Astrocyte of the cerebellum (primary cell): ENCODE measurements around the gene ARPC4.
A peak's percentile ranks its signal among the peaks of the same experiment; 100 is the strongest.

Source experiments
- DNase-seq: peaks from one replicate; pipeline ENCODE4 v3.0.0-alpha.2; 2011; ENCODE audit warnings: low read depth
- H3K4me3 ChIP-seq: 2 replicates; pipeline ENCODE4 v1.5.1; 2011; ENCODE audit warnings: mild to moderate bottlenecking, low read depth, low read length, moderate library complexity
- in situ Hi-C: cut with HindIII; loops from 2 replicates; pipeline ENCODE4 v1.10.0; 2017; ENCODE audit warnings: low sequenced_read_pairs
- TF ChIP-seq, protein P1 (sequence below): IDR thresholded peaks from 2 replicates; pipeline ENCODE4 v1.5.1; 2012; ENCODE audit warnings: low read length, low read depth, moderate library complexity, mild to moderate bottlenecking; ENCODE audit errors: missing control alignments

ARPC4 gene

GRCh38 chr3:9820946-9821345, 28.1 kb downstream of the ARPC4 start:
- no peak overlapping the region for H3K4me3 ChIP-seq
- in situ Hi-C loops = no loop called here
- TF ChIP-seq, protein P1, sequence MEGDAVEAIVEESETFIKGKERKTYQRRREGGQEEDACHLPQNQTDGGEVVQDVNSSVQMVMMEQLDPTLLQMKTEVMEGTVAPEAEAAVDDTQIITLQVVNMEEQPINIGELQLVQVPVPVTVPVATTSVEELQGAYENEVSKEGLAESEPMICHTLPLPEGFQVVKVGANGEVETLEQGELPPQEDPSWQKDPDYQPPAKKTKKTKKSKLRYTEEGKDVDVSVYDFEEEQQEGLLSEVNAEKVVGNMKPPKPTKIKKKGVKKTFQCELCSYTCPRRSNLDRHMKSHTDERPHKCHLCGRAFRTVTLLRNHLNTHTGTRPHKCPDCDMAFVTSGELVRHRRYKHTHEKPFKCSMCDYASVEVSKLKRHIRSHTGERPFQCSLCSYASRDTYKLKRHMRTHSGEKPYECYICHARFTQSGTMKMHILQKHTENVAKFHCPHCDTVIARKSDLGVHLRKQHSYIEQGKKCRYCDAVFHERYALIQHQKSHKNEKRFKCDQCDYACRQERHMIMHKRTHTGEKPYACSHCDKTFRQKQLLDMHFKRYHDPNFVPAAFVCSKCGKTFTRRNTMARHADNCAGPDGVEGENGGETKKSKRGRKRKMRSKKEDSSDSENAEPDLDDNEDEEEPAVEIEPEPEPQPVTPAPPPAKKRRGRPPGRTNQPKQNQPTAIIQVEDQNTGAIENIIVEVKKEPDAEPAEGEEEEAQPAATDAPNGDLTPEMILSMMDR = peak; percentile 61
- DNase-seq = no peak

DNA sequence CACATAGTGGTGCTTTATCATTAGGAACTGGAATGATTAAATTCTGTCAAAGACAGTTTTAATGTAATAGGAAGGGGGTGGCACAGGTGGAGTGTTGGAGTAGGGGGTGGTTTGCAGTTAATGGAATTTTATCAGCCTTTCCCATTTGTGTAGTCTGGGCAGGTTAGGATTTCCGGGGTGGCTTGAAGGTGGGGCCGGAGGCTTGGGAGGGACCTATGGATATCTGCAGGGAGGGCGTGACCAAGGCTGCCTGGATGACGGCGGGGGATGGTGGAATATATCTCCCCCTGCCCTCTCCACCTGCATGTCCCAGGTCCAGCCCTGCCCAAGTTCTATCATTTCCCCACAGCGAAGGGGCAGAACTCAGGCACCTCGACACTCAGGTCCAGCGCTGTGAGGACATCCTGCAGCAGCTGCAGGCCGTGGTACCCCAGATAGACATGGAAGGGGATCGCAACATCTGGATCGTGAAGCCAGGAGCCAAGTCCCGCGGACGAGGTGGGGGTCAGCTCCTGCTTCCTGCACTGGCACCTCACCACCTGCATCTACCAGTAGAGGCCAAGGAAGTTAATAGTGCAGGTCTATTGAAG, 32.7 kb downstream of the ARPC4 start:
- TF ChIP-seq, protein P1 = no peak
- in situ Hi-C loops = no loop called here
- no peak for DNase-seq
- H3K4me3 ChIP-seq = no peak overlapping the region

DNA sequence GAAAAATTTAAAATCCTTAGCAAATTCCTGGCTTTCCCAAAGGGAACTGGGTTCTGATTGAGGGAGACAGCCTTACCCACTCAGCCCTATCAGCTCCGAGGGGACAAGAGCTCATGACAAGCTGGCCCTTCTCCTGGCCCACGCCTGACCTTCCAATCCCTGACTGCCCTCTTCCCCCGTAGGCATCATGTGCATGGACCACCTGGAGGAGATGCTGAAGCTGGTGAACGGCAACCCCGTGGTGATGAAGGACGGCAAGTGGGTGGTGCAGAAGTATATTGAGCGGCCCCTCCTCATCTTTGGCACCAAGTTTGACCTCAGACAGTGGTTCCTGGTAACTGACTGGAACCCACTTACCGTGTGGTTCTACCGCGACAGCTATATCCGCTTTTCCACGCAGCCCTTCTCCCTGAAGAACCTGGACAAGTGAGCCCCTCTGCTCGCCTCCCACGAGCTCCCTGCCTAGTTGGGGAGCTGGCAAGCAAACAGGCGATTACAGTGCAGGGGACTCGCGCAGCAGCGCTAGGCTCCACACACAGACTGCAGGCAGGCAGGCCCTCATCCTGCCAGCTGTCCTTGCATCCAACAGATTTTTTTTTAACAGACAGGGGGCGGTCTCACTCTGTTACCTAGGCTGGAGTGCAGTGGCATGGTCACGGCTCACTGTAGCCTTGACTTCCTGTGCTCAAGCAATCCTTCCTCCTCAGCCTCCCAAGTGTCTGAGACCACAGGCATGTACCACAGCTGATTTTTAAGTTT, 34.1 kb downstream of the ARPC4 start:
- in situ Hi-C loops = no loop called here
- TF ChIP-seq, protein P1 = peak; percentile 19
- DNase-seq = no peak
- no peak overlapping the region for H3K4me3 ChIP-seq

GRCh38 chr3:9828801-9829755, 36.2 kb downstream of the ARPC4 start:
- no peak overlapping the region for H3K4me3 ChIP-seq
- TF ChIP-seq, protein P1 = no peak
- no peak for DNase-seq
- in situ Hi-C loops = no loop called here

DNA sequence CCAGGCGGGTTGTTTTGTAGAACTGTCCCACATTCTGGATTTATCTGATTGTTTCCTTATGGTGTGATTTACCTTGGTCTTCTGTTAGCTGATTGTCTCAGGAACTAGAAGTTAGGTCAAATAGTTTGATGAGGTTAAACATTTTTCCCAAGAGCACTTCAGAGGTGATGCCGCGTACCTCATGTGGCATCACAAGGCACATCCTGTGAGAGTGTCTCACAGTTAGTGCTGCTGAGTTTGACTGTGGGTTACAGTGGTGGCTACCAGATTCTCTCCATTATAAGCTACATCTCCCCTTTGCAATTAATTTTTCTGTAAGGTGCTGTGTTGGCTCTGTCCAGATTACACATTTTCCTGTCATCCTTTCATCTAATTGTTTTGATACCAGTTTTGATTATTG, 38.4 kb downstream of the ARPC4 start:
- TF ChIP-seq, protein P1 = no peak
- in situ Hi-C loops = no loop called here
- H3K4me3 ChIP-seq = no peak overlapping the region
- no peak for DNase-seq

DNA sequence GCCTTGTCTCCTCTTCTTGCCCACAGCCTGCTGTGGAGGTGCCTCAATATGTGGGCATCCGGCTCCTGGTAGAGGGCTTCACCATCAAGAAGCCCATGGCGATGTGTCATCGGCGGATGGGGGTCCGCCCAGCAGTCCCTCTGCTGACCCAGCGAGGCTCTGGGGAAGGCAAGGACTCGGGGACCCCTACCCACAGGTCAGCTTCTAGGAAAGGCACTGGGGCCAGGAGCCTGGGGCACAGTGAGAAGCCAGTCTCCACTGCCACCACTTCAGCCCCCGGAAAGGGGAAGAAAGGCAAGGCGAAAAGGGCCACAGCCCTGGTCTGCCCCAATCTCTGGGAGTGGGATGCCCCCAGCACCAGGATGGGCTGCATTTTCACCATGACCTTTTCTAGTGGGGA, 40.2 kb downstream of the ARPC4 start:
- TF ChIP-seq, protein P1 = no peak
- in situ Hi-C loops = no loop called here
- H3K4me3 ChIP-seq = no peak overlapping the region
- DNase-seq = no peak
